GM18873 (cell line): Measurements from ENCODE around the gene METTL15.
"Not testable (repeated sequence)": the region's sequence is repeated elsewhere in the genome, so short reads cannot be mapped to it uniquely, and the experiment has no call there.

ENCODE experiments used
- ATAC-seq: cut with Tn5 transposase; IDR thresholded peaks from one replicate; pipeline ENCODE4 v1.9.1; 2021; ENCODE audit warnings: mild to moderate bottlenecking, moderate library complexity, moderate number of reproducible peaks; ENCODE audit not compliant: unreplicated experiment, low FRiP score

METTL15 gene

GRCh38 chr11:28366549-28367346, 258.6 kb downstream of the METTL15 start:
- no peak for ATAC-seq

- not testable (repeated sequence) for ATAC-seq
These were observed 269.9 kb downstream of the METTL15 start for GRCh38 chr11:28378095-28378494.
